PC-9 (cell line): ENCODE results near the gene CPT1B. TPM values are rescaled to one million over a fixed set of nuclear protein-coding genes. Genes with fewer than 3 reads are reported as not detected.

Source experiments
- BruUV-seq: library from RNA; stranded (reverse); fragments of 400-500 nt; replicated peaks from 2 replicates; lab custom pipeline; 2021; lab: Mats Ljungman, UMichigan
- CTCF ChIA-PET: fragments of 300-600 bp; sonication (Branson Sonifier 250); formaldehyde crosslinking; loops from one replicate; lab custom pipeline; 2022; ENCODE audit warnings: antibody characterized with exemption; lab: Charles Lee
- POLR2A ChIA-PET: fragments of 300-600 bp; sonication (Branson Sonifier 250); formaldehyde crosslinking; loops from one replicate; lab custom pipeline; 2022; ENCODE audit warnings: antibody characterized with exemption; ENCODE audit not compliant: unreplicated experiment; lab: Charles Lee
- DNase-seq, 2 experiments: peaks; one replicate each; pipeline versions ENCODE4 v3.0.0 to v3.0.0-alpha.2; 2015 to 2022; ENCODE audit warnings: mixed read lengths in 1 of 2
- H2AFZ ChIP-seq: fragments of 200-600 bp; sonication (generic); 2 replicates; pipeline ENCODE4 v1.8.1; 2017; ENCODE audit warnings: antibody characterized with exemption
- H3F3A ChIP-seq: fragments of 200-600 bp; sonication (generic); 2 replicates; pipeline ENCODE4 v1.8.1; 2017; ENCODE audit warnings: antibody characterized with exemption, mild to moderate bottlenecking, low read depth; ENCODE audit not compliant: insufficient read depth
- H3K27ac ChIP-seq: fragments of 200-600 bp; sonication (generic); 2 replicates; pipeline ENCODE4 v1.6.1; 2016; ENCODE audit warnings: mixed run types
- H3K27me3 ChIP-seq: fragments of 200-600 bp; sonication (generic); 2 replicates; pipeline ENCODE4 v1.6.1; 2016; ENCODE audit warnings: low read depth, mixed run types; ENCODE audit not compliant: insufficient read depth
- H3K36me3 ChIP-seq: fragments of 200-600 bp; sonication (generic); 2 replicates; pipeline ENCODE4 v1.6.1; 2016; ENCODE audit warnings: low read depth, mixed run types
- H3K4me1 ChIP-seq: fragments of 200-600 bp; sonication (generic); replicated peaks from 2 replicates; pipeline ENCODE4 v1.6.1; 2016; ENCODE audit warnings: mixed run types; ENCODE audit not compliant: insufficient read depth
- H3K4me2 ChIP-seq: fragments of 200-600 bp; sonication (generic); 2 replicates; pipeline ENCODE4 v1.6.1; 2017; ENCODE audit warnings: mixed run types
- H3K4me3 ChIP-seq: fragments of 200-600 bp; sonication (generic); 2 replicates; pipeline ENCODE4 v1.6.1; 2016; ENCODE audit warnings: mixed run types
- H3K79me2 ChIP-seq: fragments of 200-600 bp; sonication (generic); 2 replicates; pipeline ENCODE4 v1.6.1; 2017; ENCODE audit warnings: low read depth, mixed run types
- H3K9me2 ChIP-seq: fragments of 200-600 bp; sonication (generic); 2 replicates; pipeline ENCODE4 v1.8.1; 2017; ENCODE audit warnings: mild to moderate bottlenecking; ENCODE audit not compliant: insufficient read depth
- H3K9me3 ChIP-seq: fragments of 200-600 bp; sonication (generic); 2 replicates; pipeline ENCODE4 v1.8.1; 2016; ENCODE audit warnings: low read depth; ENCODE audit not compliant: insufficient read depth
- H4K20me1 ChIP-seq: fragments of 200-600 bp; sonication (generic); 2 replicates; pipeline ENCODE4 v1.8.1; 2017; ENCODE audit not compliant: insufficient read depth
- EZH2 ChIP-seq: fragments of 200-600 bp; sonication (generic); IDR thresholded peaks from 2 replicates; pipeline ENCODE4 v1.8.0; 2017; ENCODE audit warnings: antibody characterized with exemption, low read depth
- intact Hi-C: fragments of 100-400 bp; cut with micrococcal nuclease; formaldehyde crosslinking; loops from one replicate; pipeline ENCODE4 v1.10.0; 2022; ENCODE audit not compliant: unreplicated experiment
- total RNA-seq: library from RNA; stranded (reverse); gene quantifications from 2 replicates; pipeline ENCODE4 v1.2.3, GENCODE V29; 2021
- TF ChIP-seq, protein P1 (sequence below): fragments of 200-600 bp; sonication (generic); conservative IDR thresholded peaks from 2 replicates; pipeline ENCODE4 v1.6.1; 2017; ENCODE audit warnings: mixed run types, antibody characterized with exemption, mild to moderate bottlenecking, moderate library complexity

The CPT1B gene
- total RNA-seq, 1 experiment from 2014 or later, result 66.2 TPM

- TF ChIP-seq, protein P1, sequence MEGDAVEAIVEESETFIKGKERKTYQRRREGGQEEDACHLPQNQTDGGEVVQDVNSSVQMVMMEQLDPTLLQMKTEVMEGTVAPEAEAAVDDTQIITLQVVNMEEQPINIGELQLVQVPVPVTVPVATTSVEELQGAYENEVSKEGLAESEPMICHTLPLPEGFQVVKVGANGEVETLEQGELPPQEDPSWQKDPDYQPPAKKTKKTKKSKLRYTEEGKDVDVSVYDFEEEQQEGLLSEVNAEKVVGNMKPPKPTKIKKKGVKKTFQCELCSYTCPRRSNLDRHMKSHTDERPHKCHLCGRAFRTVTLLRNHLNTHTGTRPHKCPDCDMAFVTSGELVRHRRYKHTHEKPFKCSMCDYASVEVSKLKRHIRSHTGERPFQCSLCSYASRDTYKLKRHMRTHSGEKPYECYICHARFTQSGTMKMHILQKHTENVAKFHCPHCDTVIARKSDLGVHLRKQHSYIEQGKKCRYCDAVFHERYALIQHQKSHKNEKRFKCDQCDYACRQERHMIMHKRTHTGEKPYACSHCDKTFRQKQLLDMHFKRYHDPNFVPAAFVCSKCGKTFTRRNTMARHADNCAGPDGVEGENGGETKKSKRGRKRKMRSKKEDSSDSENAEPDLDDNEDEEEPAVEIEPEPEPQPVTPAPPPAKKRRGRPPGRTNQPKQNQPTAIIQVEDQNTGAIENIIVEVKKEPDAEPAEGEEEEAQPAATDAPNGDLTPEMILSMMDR, result no peak
- TF ChIP-seq EZH2, result no peak
- Histone ChIP-seq H2AFZ (no peak overlapping the region), H3K27ac (no peak overlapping the region), H3K4me2 (no peak overlapping the region), H4K20me1 (no peaks in the 10 kb centered on the region; the same call in none of the 2 replicates), H3K36me3 (no peaks in the 10 kb centered on the region), H3F3A (peaks cover 17% of the 10 kb centered on the region), H3K9me2 (no peaks in the 10 kb centered on the region), H3K79me2 (no peaks in the 10 kb centered on the region), H3K9me3 (no peaks in the 10 kb centered on the region), H3K27me3 (peaks cover 68% of the 10 kb centered on the region), H3K4me3 (no peak overlapping the region), H3K4me1 (peaks cover 6% of the 10 kb centered on the region; the same call in 1 of the 2 replicates)
- DNase-seq, result no peak
- CTCF ChIA-PET, result no interaction called here
- no TSS peak for BruUV-seq
- POLR2A ChIA-PET, result no interaction called here
- intact Hi-C loops, result no loop called here
These were observed 32.4 kb upstream of the CPT1B start for GRCh38 chr22:50610581-50610980.

DNA sequence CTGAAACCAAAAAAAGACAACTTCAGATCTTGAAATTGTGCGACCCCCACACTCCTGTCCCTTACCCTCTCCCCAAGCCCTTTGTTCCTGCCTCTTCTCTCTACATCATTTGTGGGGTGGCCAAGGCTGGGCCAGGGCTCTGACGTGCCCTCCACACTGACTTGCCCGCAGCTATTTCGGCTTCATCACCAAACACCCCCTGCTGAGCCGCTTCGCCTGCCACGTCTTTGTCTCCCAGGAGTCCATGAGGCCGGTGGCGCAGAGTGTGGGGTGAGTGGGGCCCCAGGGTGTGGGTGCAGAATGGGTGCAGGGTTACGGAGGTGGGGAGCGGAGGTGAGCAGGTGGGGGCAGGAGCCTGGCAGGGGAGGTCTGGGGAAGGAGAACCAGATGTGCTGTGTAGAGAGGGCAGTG lies 31.8 kb upstream of the CPT1B start:
- H3K9me3 ChIP-seq, result no peaks in the 10 kb centered on the region

DNA sequence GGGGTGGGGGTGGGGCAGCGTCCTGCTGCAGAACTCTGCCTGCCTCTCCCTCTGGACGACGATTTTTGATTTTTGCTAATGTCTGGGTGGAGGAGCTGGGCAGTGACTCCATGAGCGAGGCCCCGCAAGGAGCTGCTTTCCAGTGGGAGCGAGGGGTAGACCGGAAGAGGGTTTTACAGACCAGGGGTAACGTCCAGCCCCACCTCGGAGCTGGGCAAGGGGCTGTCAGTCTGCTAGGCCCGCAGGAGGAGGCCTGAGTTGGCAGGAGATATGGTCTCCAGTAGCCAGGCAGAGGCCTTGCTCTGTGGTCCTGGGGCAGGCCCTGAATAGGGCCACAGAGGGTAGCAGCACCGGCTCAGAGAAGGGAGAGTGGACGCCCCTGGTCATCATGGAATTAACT lies 31.4 kb upstream of the CPT1B start:
- peaks cover 17% of the 10 kb centered on the region for H3F3A ChIP-seq
- no peaks in the 10 kb centered on the region for H3K9me3 ChIP-seq
- no peak overlapping the region for H3K27ac ChIP-seq
- POLR2A ChIA-PET, result no interaction called here
- TF ChIP-seq EZH2, result no peak
- TF ChIP-seq, protein P1, result no peak
- CTCF ChIA-PET, result interaction anchor here (0.9 kb wide), 1 partner anchor 47 kb away, joined by 3 read pairs; the partner anchor contains the start of gene SYCE3
- no peaks in the 10 kb centered on the region; the same call in none of the 2 replicates for H4K20me1 ChIP-seq
- H3K4me1 ChIP-seq, result peaks cover 6% of the 10 kb centered on the region; the same call in 1 of the 2 replicates
- H2AFZ ChIP-seq, result no peak overlapping the region
- H3K9me2 ChIP-seq, result no peaks in the 10 kb centered on the region
- H3K27me3 ChIP-seq, result peaks cover 78% of the 10 kb centered on the region
- no peaks in the 10 kb centered on the region for H3K36me3 ChIP-seq
- DNase-seq, result no peak
- no peak overlapping the region for H3K4me2 ChIP-seq
- H3K79me2 ChIP-seq, result no peaks in the 10 kb centered on the region
- no peak overlapping the region for H3K4me3 ChIP-seq
- BruUV-seq, result no TSS peak
- intact Hi-C loops, result no loop called here

More for the DNA sequence above, 31.8 kb upstream of the CPT1B start:
- no peak for TF ChIP-seq EZH2
- TF ChIP-seq, protein P1, result no peak
- intact Hi-C loops, result no loop called here
- POLR2A ChIA-PET, result no interaction called here
- Histone ChIP-seq H3K79me2 (no peaks in the 10 kb centered on the region), H4K20me1 (no peaks in the 10 kb centered on the region; the same call in none of the 2 replicates), H3K4me2 (no peak overlapping the region), H2AFZ (no peak overlapping the region), H3K4me3 (no peak overlapping the region), H3F3A (peaks cover 17% of the 10 kb centered on the region), H3K36me3 (no peaks in the 10 kb centered on the region), H3K4me1 (peaks cover 6% of the 10 kb centered on the region; the same call in 1 of the 2 replicates), H3K27ac (no peak overlapping the region), H3K27me3 (peaks cover 74% of the 10 kb centered on the region), H3K9me2 (no peaks in the 10 kb centered on the region)
- DNase-seq, result no peak
- CTCF ChIA-PET, result interaction anchor here (0.9 kb wide), 1 partner anchor 47 kb away, joined by 3 read pairs; the partner anchor contains the start of gene SYCE3
- BruUV-seq, result no TSS peak
